Stimulated activated CD4-positive, alpha-beta T cell treated with anti-CD3 and anti-CD28 coated beads, Interleukin-12 subunit alpha, Interleukin-12 subunit beta, amount 100 ng/mL, for 4 hours (primary cell): Measurements from ENCODE around the gene B3GNT8.
A peak's percentile ranks its signal among the peaks of the same experiment; 100 is the strongest.
"Not testable (repeated sequence)": the region's sequence is repeated elsewhere in the genome, so short reads cannot be mapped to it uniquely, and the experiment has no call there.

Source experiments
- DNase-seq: peaks from one replicate; pipeline ENCODE4 v3.0.0-alpha.2; 2020

Gene B3GNT8

DNA sequence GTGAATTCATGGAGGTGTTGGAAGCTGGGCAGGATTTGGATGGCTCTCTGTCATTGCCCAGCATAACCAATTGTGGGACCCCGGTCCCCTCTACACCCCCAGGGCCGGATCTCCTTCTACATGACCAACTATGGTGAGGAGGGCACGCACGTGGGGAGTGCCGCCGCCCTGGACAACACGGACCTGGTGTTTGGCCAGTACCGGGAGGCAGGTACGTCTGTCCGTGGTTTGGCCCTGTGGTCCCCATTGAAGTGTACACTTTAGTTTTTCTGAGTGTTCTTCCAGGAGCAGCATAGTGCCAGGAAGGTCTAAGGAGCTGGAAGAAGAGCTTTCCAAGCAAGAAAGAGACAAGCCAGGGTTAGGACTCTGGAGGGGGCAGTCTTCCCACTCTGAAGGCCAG is 13.2 kb downstream of the B3GNT8 start:
- no peak for DNase-seq

DNA sequence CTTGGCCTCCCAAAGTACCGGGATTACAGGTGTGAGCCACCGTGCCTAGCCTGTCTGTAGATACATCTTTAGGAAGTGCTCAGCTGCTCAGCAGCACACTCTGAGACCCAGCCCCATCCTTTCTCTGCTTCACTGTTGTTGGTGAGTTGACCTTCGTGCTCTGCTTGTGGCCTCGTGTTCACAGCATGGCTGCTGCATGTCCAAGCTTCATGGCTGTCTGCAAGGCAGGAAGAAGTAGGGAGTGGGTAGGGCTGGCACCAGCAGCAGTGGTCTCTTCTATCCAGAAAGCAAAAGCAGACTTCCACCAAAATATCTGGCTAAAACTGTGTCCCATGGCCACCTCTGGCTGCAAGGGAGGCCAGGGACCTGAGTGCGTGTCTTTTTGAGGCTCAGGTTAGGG is 14.2 kb downstream of the B3GNT8 start:
- no peak for DNase-seq

GRCh38 chr19:41411968-41412265 is 15.3 kb downstream of the B3GNT8 start:
- DNase-seq, result no peak

GRCh38 chr19:41411100-41411967 is 15.8 kb downstream of the B3GNT8 start:
- DNase-seq, result no peak

GRCh38 chr19:41410336-41411054 is 16.7 kb downstream of the B3GNT8 start:
- no peak for DNase-seq

GRCh38 chr19:41409288-41409687 is 17.9 kb downstream of the B3GNT8 start:
- no peak for DNase-seq

DNA sequence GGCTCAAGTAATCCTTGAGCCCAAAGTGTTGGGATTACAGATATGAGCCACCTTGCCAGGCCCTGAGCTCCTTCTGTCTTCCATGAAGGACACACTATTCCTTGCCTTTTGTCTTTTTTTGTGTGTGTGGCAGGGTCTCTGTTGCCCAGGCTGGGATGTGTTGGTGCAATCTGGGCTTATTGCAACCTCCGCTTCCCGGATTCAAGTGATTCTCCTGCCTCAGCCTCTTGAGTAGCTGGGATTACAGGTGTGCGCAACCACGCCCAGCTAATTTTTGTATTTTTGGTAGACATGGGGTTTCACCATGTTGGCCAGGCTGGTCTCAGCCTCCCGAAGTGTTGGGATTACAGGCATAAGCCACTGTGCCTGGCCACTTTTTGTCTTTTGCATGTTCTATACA is 18.3 kb downstream of the B3GNT8 start:
- DNase-seq, result not testable (repeated sequence)

DNA sequence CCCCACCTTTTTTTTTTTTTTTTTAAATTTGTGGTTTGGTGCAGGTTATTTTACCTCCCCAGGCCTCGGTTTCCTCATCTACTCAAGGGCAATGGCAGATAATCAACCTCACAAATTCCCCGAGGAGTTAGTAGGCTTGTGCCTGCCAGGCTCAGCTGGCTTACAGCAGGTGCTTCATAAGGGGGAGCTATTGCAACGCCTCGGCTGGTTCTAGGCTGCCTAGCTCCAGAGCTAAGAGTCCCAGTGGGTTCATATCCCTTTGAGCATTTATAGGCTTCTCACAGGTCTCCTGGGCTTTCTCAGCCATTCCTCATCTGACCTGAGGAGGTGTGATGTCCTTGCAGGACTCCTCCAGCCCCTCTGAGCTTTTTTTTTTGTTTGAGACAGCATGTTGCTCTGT is 18.9 kb downstream of the B3GNT8 start:
- DNase-seq, result no peak

DNA sequence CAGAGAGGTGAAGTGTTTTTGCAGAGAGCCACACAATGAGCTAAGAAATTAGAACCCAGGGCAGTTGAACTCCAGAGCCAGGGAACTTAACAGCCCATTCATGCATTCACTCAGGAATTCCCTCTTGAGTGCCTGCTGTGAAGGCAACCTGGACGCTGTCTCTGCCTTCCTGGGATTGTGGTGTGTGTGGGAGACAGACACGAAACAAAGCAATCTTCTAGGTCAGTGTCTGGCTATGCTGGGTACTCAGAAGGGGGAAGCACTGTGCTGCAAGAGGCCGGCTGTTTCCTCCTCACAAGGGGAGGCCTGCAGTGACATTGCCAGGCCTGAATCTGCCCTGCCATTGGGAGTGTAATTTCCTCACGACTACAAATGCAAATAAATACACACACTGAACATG is 19.9 kb downstream of the B3GNT8 start:
- no peak for DNase-seq

- no peak for DNase-seq
These were observed 21.4 kb downstream of the B3GNT8 start for GRCh38 chr19:41405776-41406175.

- DNase-seq, result no peak
These were observed 23.8 kb downstream of the B3GNT8 start for GRCh38 chr19:41403181-41403970.

DNA sequence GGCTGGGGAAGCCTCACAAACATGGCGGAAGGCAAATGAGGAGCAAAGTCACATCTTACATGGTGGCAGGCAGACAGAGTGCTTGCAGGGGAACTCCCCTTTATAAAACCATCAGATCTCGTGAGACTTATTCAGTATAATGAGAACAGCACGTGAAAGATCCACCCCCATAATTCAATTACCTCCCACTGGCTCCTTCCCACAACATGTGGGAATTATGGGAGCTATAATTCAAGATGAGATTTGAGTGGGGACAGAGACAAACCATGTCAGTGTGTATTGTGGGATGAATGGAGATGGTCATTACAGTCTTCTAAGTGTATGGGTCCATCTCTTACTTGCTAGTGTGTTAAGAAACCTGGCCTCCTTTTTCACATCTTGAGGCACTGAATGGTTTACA is 25.2 kb downstream of the B3GNT8 start:
- no peak for DNase-seq

DNA sequence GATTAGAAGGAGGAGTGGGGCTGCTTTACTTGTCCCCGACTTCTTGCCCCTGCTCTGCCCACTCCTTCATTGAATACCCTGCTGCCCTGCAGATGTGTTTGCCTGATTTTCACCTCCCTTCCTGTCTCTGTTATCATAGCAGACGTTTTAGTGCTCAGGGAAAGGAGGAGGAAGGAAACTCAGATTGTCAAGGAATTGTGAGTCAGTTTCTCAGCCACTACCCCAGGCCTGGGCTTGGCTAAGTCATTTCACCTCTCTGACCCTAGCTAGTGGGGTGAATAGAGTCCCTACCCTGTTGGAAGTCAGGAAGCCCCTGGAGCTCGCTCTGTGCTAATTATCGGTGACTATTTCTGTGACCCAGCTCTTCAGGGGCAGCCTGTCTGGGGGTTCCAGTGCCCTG is 25.7 kb downstream of the B3GNT8 start:
- no peak for DNase-seq

DNA sequence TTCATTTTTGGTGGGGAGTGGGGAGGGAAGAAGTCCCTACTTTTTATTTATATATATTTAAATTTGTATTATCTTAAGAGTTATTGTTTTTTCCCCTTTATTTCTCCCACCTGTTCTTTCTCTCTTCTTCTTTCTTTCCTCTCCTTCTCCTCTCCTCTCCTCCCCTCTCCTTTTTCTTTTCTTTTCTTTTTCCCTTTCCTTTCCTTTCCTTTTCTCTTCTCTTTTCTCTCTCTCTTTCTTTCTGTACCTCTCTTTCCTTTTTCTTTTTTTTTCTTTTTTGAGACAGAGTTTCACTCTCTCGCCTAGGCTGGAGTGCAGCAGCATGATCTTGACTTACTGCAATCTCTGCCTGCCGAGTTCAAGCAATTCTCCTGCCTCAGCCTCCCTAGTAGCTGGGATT is 27.6 kb downstream of the B3GNT8 start:
- DNase-seq, result no peak

DNA sequence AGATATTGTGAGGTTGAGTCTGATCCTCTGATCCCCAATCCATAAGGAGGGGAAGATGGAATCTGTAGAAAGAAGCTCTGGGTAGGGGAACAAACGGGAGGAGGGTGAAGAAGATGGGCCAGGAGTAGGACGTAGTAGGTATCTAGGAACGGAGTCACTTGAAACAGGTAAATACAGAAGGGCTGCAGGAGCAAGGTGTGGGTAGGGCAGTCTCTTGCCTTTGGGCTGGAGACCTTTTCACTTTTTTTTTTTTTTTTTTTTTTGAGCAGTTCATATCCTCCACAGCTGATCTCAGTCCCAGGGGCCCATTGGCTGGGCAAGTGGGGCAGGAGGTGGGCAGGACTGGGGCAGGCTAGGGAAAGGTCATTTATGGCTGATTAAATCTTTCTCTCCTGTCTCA is 28.1 kb downstream of the B3GNT8 start:
- DNase-seq, result no peak

DNA sequence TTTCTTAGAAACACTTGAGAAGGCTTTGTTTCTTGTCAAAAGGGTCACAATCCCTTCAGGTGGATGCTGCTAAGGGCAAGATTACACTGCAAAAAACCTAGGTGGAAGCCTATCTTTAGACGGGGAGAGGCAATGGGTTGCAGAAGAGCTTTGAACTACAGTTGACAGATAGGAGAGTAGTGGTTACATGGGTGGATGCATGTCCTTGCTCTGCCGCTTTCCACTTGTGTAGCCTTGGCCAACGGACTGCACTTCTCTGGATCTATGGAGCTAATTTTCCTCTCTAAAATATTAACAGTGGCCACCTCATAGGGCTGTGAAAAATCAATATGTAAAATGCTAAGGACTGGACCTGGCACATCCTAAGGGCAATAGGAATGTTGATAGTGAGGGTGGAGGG is 28.6 kb downstream of the B3GNT8 start:
- DNase-seq, result no peak

DNA sequence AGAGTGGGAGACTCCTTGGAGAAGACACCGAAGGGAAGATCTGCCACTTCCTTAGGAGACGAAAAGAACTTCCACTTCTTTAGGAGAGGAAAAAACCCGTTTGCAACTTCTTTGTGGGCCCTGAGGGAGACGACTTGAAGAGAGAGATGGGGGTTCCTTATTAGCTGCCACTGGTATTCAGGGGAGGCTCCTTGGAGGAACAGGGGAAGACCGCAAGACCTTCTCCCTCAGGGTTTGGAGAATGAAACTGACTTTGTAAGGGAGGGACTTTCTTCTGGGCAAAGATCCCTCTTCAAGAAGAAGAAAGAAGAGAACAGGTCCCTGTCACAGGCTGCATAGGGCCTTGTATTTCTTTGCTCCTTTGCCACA is 29.1 kb downstream of the B3GNT8 start:
- DNase-seq, result no peak

DNA sequence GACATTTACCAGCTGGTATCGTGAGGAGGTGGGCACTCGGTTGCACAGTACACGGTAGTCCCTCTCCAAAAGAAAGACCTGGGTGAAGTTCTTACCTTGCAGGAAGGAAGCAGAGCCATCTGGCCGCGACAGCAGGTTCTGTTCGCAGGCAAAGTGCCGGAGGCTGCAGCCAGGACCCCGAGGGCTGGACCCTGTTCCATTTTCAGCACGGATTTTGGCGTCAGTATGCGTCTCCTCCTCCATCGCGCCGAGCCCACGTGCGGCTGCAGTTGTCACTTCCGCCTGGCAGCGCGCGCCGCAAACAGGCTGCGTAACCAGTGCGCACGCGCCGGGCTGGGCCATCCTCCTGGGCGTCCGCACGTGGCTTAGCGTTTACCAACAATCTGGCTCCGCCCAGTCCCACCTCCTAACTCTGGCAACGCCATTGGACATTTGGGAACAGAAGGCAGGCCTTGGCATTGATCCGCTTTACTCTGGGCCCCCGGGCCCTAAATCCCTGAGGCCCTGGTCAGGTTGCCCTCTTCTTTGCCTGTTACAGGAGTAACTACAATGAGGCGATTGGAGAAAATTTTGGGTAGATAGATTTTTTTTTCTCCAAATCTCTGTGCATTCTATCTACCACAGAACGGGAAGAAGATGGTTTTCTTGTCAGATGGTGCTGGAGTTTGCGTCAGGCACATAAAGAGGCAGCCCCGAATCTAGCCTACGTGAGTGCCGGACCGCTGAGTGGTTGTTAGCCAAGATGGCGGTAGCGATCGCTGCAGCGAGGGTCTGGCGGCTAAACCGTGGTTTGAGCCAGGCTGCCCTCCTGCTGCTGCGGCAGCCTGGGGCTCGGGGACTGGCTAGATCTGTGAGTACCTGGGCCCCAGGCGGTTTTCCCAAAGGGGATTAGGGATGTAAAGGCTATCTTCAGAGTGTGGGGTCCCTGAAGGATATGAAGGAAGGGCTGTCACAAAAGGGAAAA is 29.8 kb downstream of the B3GNT8 start, which contains the start of the genes BCKDHA and EXOSC5:
Gene BCKDHA (plus strand): TSS at position 733 of the 964 bp plus-strand sequence. CDS start 10 bp downstream, at position 743.
Gene EXOSC5 (minus strand): TSS at position 274 of the 964 bp plus-strand sequence. CDS start 31 bp downstream, at position 243.
- DNase-seq, result peak; percentile 97

- no peak for DNase-seq
These were observed 31.8 kb downstream of the B3GNT8 start for GRCh38 chr19:41395355-41395754.

GRCh38 chr19:41392775-41393174 is 34.4 kb downstream of the B3GNT8 start:
- no peak for DNase-seq

GRCh38 chr19:41391618-41392017 is 35.6 kb downstream of the B3GNT8 start:
- DNase-seq, result no peak

DNA sequence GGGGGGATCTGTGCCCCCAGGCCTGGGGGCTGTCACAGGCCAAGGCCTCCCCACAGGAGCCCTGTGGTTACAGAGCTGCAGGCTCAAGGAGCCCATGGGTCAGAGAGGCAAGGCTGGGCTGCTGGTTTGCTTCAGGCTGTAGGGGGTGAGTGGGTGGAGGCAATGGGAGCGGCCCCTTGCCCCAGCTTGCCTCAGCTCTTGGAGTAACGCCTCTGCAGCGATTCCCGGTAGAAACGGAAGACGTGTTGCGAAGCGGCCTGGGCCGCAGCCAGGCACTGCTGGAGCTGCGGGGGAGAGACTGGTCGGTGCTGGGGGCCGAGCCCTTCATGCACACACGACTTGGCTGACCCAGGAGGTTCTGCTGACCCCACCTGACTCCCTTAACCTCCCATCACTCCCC is 40.7 kb downstream of the B3GNT8 start:
- DNase-seq, result no peak
